Activated naive CD4-positive, alpha-beta T cell treated with anti-CD3 and anti-CD28 coated beads for 36 hours (primary cell): ENCODE measurements around the gene FETUB. TPM values are rescaled to one million over a fixed set of nuclear protein-coding genes. Genes with fewer than 3 reads are reported as not detected.
A peak's percentile ranks its signal among the peaks of the same experiment; 100 is the strongest.

Source experiments
- CTCF ChIA-PET: fragments of 350-600 bp; sonication (Branson Sonifier 250); formaldehyde crosslinking; loops from one replicate; lab custom pipeline; 2021; ENCODE audit warnings: antibody characterized with exemption; lab: Charles Lee
- DNase-seq: peaks from one replicate; pipeline ENCODE4 v3.0.0-alpha.2; 2020
- H3K27ac Mint-ChIP-seq: one replicate; pipeline ENCODE4 v1.8.0; 2021; ENCODE audit warnings: mild to moderate bottlenecking, mixed read lengths
- H3K27me3 Mint-ChIP-seq: one replicate; pipeline ENCODE4 v1.8.0; 2021; ENCODE audit warnings: low read depth, mixed read lengths
- H3K36me3 Mint-ChIP-seq: one replicate; pipeline ENCODE4 v1.8.0; 2021; ENCODE audit warnings: low read depth, mixed read lengths
- H3K4me1 Mint-ChIP-seq: one replicate; pipeline ENCODE4 v1.8.0; 2021; ENCODE audit warnings: low read depth, mixed read lengths
- H3K4me3 Mint-ChIP-seq: one replicate; pipeline ENCODE4 v1.8.0; 2021; ENCODE audit warnings: mild to moderate bottlenecking, moderate library complexity, mixed read lengths
- H3K9me3 Mint-ChIP-seq: one replicate; pipeline ENCODE4 v1.8.0; 2021; ENCODE audit warnings: mixed read lengths
- intact Hi-C: fragments of 100-400 bp; cut with micrococcal nuclease; formaldehyde crosslinking; loops from one replicate; pipeline ENCODE4 v1.15.1; 2023
- total RNA-seq, 2 experiments: library from RNA; stranded (reverse); gene quantifications; one replicate each; pipeline ENCODE4 v1.2.3, GENCODE V29; 2021

Gene FETUB
- total RNA-seq, 2 experiments from 2014 or later, result not detected

GRCh38 chr3:186600896-186601295 is 39.3 kb upstream of the FETUB start:
- CTCF ChIA-PET, result interaction anchor here (1.1 to 2.1 kb wide), 3 partner anchors 14 to 657 kb away, joined by 3 to 13 read pairs (median 3); no protein-coding TSS in a partner anchor
- Mint-ChIP-seq H3K27ac (no peak overlapping the region), H3K4me1 (no peaks in the 10 kb centered on the region), H3K36me3 (no peaks in the 10 kb centered on the region), H3K27me3 (no peaks in the 10 kb centered on the region), H3K4me3 (no peak overlapping the region), H3K9me3 (no peaks in the 10 kb centered on the region)
- intact Hi-C loops, result no loop called here
- no peak for DNase-seq

- H3K4me1 Mint-ChIP-seq, result no peaks in the 10 kb centered on the region
- intact Hi-C loops, result no loop called here
- H3K4me3 Mint-ChIP-seq, result no peak overlapping the region
- H3K27ac Mint-ChIP-seq, result no peak overlapping the region
- no peaks in the 10 kb centered on the region for H3K27me3 Mint-ChIP-seq
- DNase-seq, result no peak
- H3K9me3 Mint-ChIP-seq, result no peaks in the 10 kb centered on the region
- CTCF ChIA-PET, result interaction anchor here (0.6 to 1.8 kb wide), 3 partner anchors 12 to 620 kb away, joined by 7 to 9 read pairs (median 9); no protein-coding TSS in a partner anchor
- no peaks in the 10 kb centered on the region for H3K36me3 Mint-ChIP-seq
Measured at GRCh38 chr3:186603159-186603558, 37.0 kb upstream of the FETUB start.

- no peaks in the 10 kb centered on the region for H3K9me3 Mint-ChIP-seq
- no peak overlapping the region for H3K4me3 Mint-ChIP-seq
- no peak overlapping the region for H3K27ac Mint-ChIP-seq
- H3K36me3 Mint-ChIP-seq, result no peaks in the 10 kb centered on the region
- H3K4me1 Mint-ChIP-seq, result no peaks in the 10 kb centered on the region
- CTCF ChIA-PET, result interaction anchor here (0.7 to 1.3 kb wide), 3 partner anchors 8 to 14 kb away, joined by 3 to 5 read pairs (median 3); no protein-coding TSS in a partner anchor
- DNase-seq, result no peak
- no peaks in the 10 kb centered on the region for H3K27me3 Mint-ChIP-seq
- intact Hi-C loops, result no loop called here
Measured at GRCh38 chr3:186605078-186605477, 35.1 kb upstream of the FETUB start.

- no peak for DNase-seq
- intact Hi-C loops, result no loop called here
- Mint-ChIP-seq H3K36me3 (no peaks in the 10 kb centered on the region), H3K4me1 (no peaks in the 10 kb centered on the region), H3K9me3 (no peaks in the 10 kb centered on the region), H3K27me3 (no peaks in the 10 kb centered on the region), H3K27ac (no peak overlapping the region), H3K4me3 (no peak overlapping the region)
- CTCF ChIA-PET, result interaction anchor here (1.2 kb wide), 1 partner anchor 11 kb away, joined by 5 read pairs; no protein-coding TSS in a partner anchor
Measured at GRCh38 chr3:186605561-186606545, 34.3 kb upstream of the FETUB start.

GRCh38 chr3:186608624-186609215 is 31.5 kb upstream of the FETUB start:
- CTCF ChIA-PET, result interaction anchor here (0.6 to 2.6 kb wide), 5 partner anchors 9 to 654 kb away, joined by 3 to 13 read pairs (median 4); no protein-coding TSS in a partner anchor
- no peak for DNase-seq
- no peaks in the 10 kb centered on the region for H3K36me3 Mint-ChIP-seq
- no peak overlapping the region for H3K27ac Mint-ChIP-seq
- no peak overlapping the region for H3K4me3 Mint-ChIP-seq
- peaks cover 4% of the 10 kb centered on the region for H3K27me3 Mint-ChIP-seq
- no peaks in the 10 kb centered on the region for H3K9me3 Mint-ChIP-seq
- intact Hi-C loops, result no loop called here
- H3K4me1 Mint-ChIP-seq, result no peaks in the 10 kb centered on the region

GRCh38 chr3:186609247-186609868 is 30.8 kb upstream of the FETUB start:
- H3K36me3 Mint-ChIP-seq, result no peaks in the 10 kb centered on the region

GRCh38 chr3:186612065-186612464 is 28.1 kb upstream of the FETUB start:
- Mint-ChIP-seq H3K27me3 (peaks cover 9% of the 10 kb centered on the region), H3K4me1 (peaks cover 16% of the 10 kb centered on the region), H3K27ac (no peak overlapping the region), H3K4me3 (no peak overlapping the region), H3K9me3 (no peaks in the 10 kb centered on the region), H3K36me3 (no peaks in the 10 kb centered on the region)
- intact Hi-C loops, result loop anchor here (10.0 kb wide), 1 partner anchor 553 kb away; no protein-coding TSS in a partner anchor
- no peak for DNase-seq
- CTCF ChIA-PET, result interaction anchor here (1.0 to 6.2 kb wide), 3 partner anchors 9 to 209 kb away, joined by 3 to 99 read pairs (median 3); no protein-coding TSS in a partner anchor

More at GRCh38 chr3:186609247-186609868, 30.8 kb upstream of the FETUB start:
- Mint-ChIP-seq H3K4me1 (peaks cover 1% of the 10 kb centered on the region), H3K9me3 (no peaks in the 10 kb centered on the region), H3K27ac (no peak overlapping the region), H3K27me3 (peaks cover 6% of the 10 kb centered on the region), H3K4me3 (no peak overlapping the region)
- intact Hi-C loops, result no loop called here
- CTCF ChIA-PET, result interaction anchor here (0.6 to 2.6 kb wide), 6 partner anchors 8 to 655 kb away, joined by 3 to 13 read pairs (median 4); no protein-coding TSS in a partner anchor
- peak; percentile 38 for DNase-seq

- Mint-ChIP-seq H3K4me1 (peaks cover 18% of the 10 kb centered on the region), H3K36me3 (no peaks in the 10 kb centered on the region), H3K9me3 (no peaks in the 10 kb centered on the region), H3K27ac (no peak within 1 kb of the TSS), H3K27me3 (peaks cover 14% of the 10 kb centered on the region), H3K4me3 (no peak within 1 kb of the TSS)
- DNase-seq, result no peak
- CTCF ChIA-PET, result interaction anchor here (1.0 to 6.2 kb wide), 6 partner anchors 8 to 208 kb away, joined by 3 to 99 read pairs (median 4); no protein-coding TSS in a partner anchor
- intact Hi-C loops, result loop anchor here (10.0 kb wide), 1 partner anchor 552 kb away; no protein-coding TSS in a partner anchor
Measured at GRCh38 chr3:186612721-186613636, 27.2 kb upstream of the FETUB start, which contains the start of gene AHSG. TSS of gene AHSG (plus strand) at chr3:186613060. CDS start at chr3:186613142, 82 bp downstream.

GRCh38 chr3:186613637-186614265 is 26.4 kb upstream of the FETUB start:
- intact Hi-C loops, result loop anchor here (10.0 kb wide), 1 partner anchor 551 kb away; no protein-coding TSS in a partner anchor
- Mint-ChIP-seq H3K9me3 (no peaks in the 10 kb centered on the region), H3K4me3 (no peak overlapping the region), H3K36me3 (no peaks in the 10 kb centered on the region), H3K27me3 (peaks cover 17% of the 10 kb centered on the region), H3K27ac (no peak overlapping the region), H3K4me1 (peaks cover 18% of the 10 kb centered on the region)
- DNase-seq, result no peak
- CTCF ChIA-PET, result interaction anchor here (1.0 to 6.2 kb wide), 20 partner anchors 10 to 670 kb away, joined by 3 to 99 read pairs (median 6); partner anchors contain the start of gene DNAJB11

GRCh38 chr3:186614266-186614596 is 26.0 kb upstream of the FETUB start:
- Mint-ChIP-seq H3K27me3 (peaks cover 17% of the 10 kb centered on the region), H3K27ac (no peak overlapping the region), H3K4me3 (peak overlapping the region; percentile 50), H3K9me3 (no peaks in the 10 kb centered on the region), H3K4me1 (peaks cover 18% of the 10 kb centered on the region), H3K36me3 (no peaks in the 10 kb centered on the region)
- DNase-seq, result no peak
- CTCF ChIA-PET, result interaction anchor here (0.7 to 6.2 kb wide), 40 partner anchors 9 to 670 kb away, joined by 3 to 99 read pairs (median 5); partner anchors contain the start of genes DNAJB11, EIF4A2, RFC4 and RPL39L
- intact Hi-C loops, result loop anchor here (10.0 kb wide), 1 partner anchor 551 kb away; no protein-coding TSS in a partner anchor
